GM19467 (cell line): ENCODE measurements around the gene ZNF500.

ENCODE experiments used
- ATAC-seq: cut with Tn5 transposase; IDR thresholded peaks from one replicate; pipeline ENCODE4 v1.9.1; 2021; ENCODE audit warnings: mild to moderate bottlenecking, moderate library complexity; ENCODE audit not compliant: unreplicated experiment

ZNF500 gene

GRCh38 chr16:4766875-4767628 lies at the start of gene ZNF500:
Gene ZNF500, minus strand, starts transcription at chr16:4767162. Its CDS starts 1,184 bp downstream, at chr16:4765978.
- peak; percentile 81 for ATAC-seq

GRCh38 chr16:4814542-4815173 lies 47.7 kb upstream of the ZNF500 start:
- ATAC-seq: no peak

GRCh38 chr16:4814046-4814445 lies 47.1 kb upstream of the ZNF500 start:
- no peak for ATAC-seq

GRCh38 chr16:4813251-4814003 lies 46.5 kb upstream of the ZNF500 start:
- no peak for ATAC-seq

- no peak for ATAC-seq
These were observed 44.8 kb upstream of the ZNF500 start for GRCh38 chr16:4811773-4812172.

GRCh38 chr16:4811242-4811641 lies 44.3 kb upstream of the ZNF500 start:
- no peak for ATAC-seq

GRCh38 chr16:4806280-4806679 lies 39.3 kb upstream of the ZNF500 start:
- no peak for ATAC-seq

GRCh38 chr16:4805231-4805630 lies 38.3 kb upstream of the ZNF500 start:
- no peak for ATAC-seq

- no peak for ATAC-seq
These were observed 37.2 kb upstream of the ZNF500 start for GRCh38 chr16:4803898-4804762.

GRCh38 chr16:4803401-4803844 lies 36.5 kb upstream of the ZNF500 start:
- no peak for ATAC-seq

- peak; percentile 86 for ATAC-seq
These were observed 35.8 kb upstream of the ZNF500 start for GRCh38 chr16:4802659-4803287.

- peak; percentile 48 for ATAC-seq
These were observed 35.1 kb upstream of the ZNF500 start, which contains the start of gene ROGDI for GRCh38 chr16:4801962-4802658. Gene ROGDI, minus strand, starts transcription at chr16:4802633. Its CDS starts 62 bp downstream, at chr16:4802571.

GRCh38 chr16:4801051-4801961 lies 34.3 kb upstream of the ZNF500 start:
- ATAC-seq: no peak

- no peak for ATAC-seq
These were observed 33.5 kb upstream of the ZNF500 start for GRCh38 chr16:4800290-4801041.

GRCh38 chr16:4799171-4799855 lies 32.4 kb upstream of the ZNF500 start:
- no peak for ATAC-seq

- no peak for ATAC-seq
These were observed 31.5 kb upstream of the ZNF500 start for GRCh38 chr16:4798456-4798855.

- ATAC-seq: no peak
These were observed 30.9 kb upstream of the ZNF500 start for GRCh38 chr16:4797805-4798252.
